Measurements from ENCODE around the gene NAALADL2. TPM values are rescaled to one million over a fixed set of nuclear protein-coding genes. Genes with fewer than 3 reads are reported as not detected.

NAALADL2 gene
- total RNA-seq, 1 experiment from 2014 or later = 12.8 TPM

GRCh38 chr3:174938102-174938501 is 79.0 kb downstream of the NAALADL2 start:
- ChIA-PET POLR2A (ENCODE audit: unreplicated experiment) (interaction anchor here (0.6 kb wide), 1 partner anchor 71 kb away, joined by 5 read pairs; no protein-coding TSS in a partner anchor), CTCF (no interaction called here)
- H3F3A ChIP-seq (ENCODE audit: insufficient read depth, low read depth) = no peaks in the 10 kb centered on the region
- no peak overlapping the region for H3K4me2 ChIP-seq
- DNase-seq = no peak
- BruUV-seq (replicated peaks) = no TSS peak
- no peaks in the 10 kb centered on the region for H3K9me3 ChIP-seq (ENCODE audit: insufficient read depth, low read depth)
- H3K79me2 ChIP-seq (ENCODE audit: low read depth) = no peaks in the 10 kb centered on the region
- H3K4me1 ChIP-seq (replicated peaks; ENCODE audit: insufficient read depth) = no peaks in the 10 kb centered on the region
- no peak for TF ChIP-seq EZH2 (IDR thresholded peaks at IDR 0.05; ENCODE audit: low read depth)
- TF ChIP-seq, protein P1, sequence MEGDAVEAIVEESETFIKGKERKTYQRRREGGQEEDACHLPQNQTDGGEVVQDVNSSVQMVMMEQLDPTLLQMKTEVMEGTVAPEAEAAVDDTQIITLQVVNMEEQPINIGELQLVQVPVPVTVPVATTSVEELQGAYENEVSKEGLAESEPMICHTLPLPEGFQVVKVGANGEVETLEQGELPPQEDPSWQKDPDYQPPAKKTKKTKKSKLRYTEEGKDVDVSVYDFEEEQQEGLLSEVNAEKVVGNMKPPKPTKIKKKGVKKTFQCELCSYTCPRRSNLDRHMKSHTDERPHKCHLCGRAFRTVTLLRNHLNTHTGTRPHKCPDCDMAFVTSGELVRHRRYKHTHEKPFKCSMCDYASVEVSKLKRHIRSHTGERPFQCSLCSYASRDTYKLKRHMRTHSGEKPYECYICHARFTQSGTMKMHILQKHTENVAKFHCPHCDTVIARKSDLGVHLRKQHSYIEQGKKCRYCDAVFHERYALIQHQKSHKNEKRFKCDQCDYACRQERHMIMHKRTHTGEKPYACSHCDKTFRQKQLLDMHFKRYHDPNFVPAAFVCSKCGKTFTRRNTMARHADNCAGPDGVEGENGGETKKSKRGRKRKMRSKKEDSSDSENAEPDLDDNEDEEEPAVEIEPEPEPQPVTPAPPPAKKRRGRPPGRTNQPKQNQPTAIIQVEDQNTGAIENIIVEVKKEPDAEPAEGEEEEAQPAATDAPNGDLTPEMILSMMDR (conservative IDR thresholded peaks at IDR 0.05) = no peak
- intact Hi-C loops (cut with micrococcal nuclease; ENCODE audit: unreplicated experiment) = no loop called here
- no peaks in the 10 kb centered on the region for H3K27me3 ChIP-seq (ENCODE audit: insufficient read depth, low read depth)
- no peak overlapping the region for H3K27ac ChIP-seq
- H3K4me3 ChIP-seq = no peak overlapping the region
- H4K20me1 ChIP-seq (ENCODE audit: insufficient read depth) = no peaks in the 10 kb centered on the region
- no peak overlapping the region for H2AFZ ChIP-seq
- H3K9me2 ChIP-seq (ENCODE audit: insufficient read depth) = no peaks in the 10 kb centered on the region
- H3K36me3 ChIP-seq (ENCODE audit: low read depth) = no peaks in the 10 kb centered on the region

DNA sequence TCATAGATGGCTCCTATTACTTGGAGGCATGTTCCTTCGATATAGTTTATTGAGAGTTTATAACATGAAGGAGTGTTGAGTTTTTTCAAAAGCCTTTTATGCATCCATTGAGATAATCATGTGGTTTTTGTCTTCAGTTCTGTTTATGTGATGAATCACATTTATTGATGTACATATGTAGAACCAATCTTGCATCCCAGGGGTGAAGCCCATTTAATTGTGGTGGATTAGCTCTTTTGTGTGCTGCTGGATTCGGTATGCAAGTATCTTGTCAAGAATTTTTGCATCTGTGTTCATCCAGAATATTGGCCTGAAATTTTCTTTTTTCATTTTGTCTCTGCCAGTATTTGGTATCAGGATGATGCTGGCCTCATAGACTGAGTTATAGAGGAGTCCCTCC is 81.0 kb downstream of the NAALADL2 start:
- no peaks in the 10 kb centered on the region for H3K79me2 ChIP-seq (ENCODE audit: low read depth)
- BruUV-seq (replicated peaks) = no TSS peak
- H3K4me3 ChIP-seq = no peak overlapping the region
- no peaks in the 10 kb centered on the region for H3K9me3 ChIP-seq (ENCODE audit: insufficient read depth, low read depth)
- H3K4me1 ChIP-seq (replicated peaks; ENCODE audit: insufficient read depth) = no peaks in the 10 kb centered on the region
- no peaks in the 10 kb centered on the region for H3K27me3 ChIP-seq (ENCODE audit: insufficient read depth, low read depth)
- H3K9me2 ChIP-seq (ENCODE audit: insufficient read depth) = no peaks in the 10 kb centered on the region
- H2AFZ ChIP-seq = no peak overlapping the region
- no peaks in the 10 kb centered on the region for H4K20me1 ChIP-seq (ENCODE audit: insufficient read depth)
- ChIA-PET POLR2A (ENCODE audit: unreplicated experiment) (no interaction called here), CTCF (no interaction called here)
- H3K4me2 ChIP-seq = no peak overlapping the region
- no peak overlapping the region for H3K27ac ChIP-seq
- H3K36me3 ChIP-seq (ENCODE audit: low read depth) = no peaks in the 10 kb centered on the region
- no peaks in the 10 kb centered on the region for H3F3A ChIP-seq (ENCODE audit: insufficient read depth, low read depth)
- no peak for DNase-seq
- TF ChIP-seq, protein P1 (conservative IDR thresholded peaks at IDR 0.05) = no peak
- TF ChIP-seq EZH2 (IDR thresholded peaks at IDR 0.05; ENCODE audit: low read depth) = no peak
- intact Hi-C loops (cut with micrococcal nuclease; ENCODE audit: unreplicated experiment) = no loop called here

DNA sequence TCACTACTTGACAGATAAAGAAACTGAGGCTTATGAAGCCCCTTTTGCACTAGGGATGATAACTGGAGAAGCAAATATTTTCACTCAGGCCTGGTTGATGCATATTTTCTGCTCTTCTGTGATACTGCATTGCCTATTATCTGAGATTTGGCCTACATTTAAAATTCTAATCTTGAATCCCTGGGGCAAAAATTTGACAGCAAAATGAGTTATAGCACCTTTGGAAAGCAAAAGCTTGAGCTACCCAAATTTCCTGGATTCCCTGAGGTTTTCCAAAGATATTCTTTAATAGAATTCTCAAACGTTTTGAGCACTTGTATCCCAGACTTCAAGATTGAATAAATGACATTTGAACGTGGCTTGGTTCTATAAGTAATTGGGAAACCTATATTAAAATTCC is 86.1 kb downstream of the NAALADL2 start:
- POLR2A ChIA-PET (ENCODE audit: unreplicated experiment) = no interaction called here
- Histone ChIP-seq H3F3A (ENCODE audit: insufficient read depth, low read depth) (no peaks in the 10 kb centered on the region), H3K4me2 (no peak overlapping the region), H3K27me3 (ENCODE audit: insufficient read depth, low read depth) (no peaks in the 10 kb centered on the region), H4K20me1 (ENCODE audit: insufficient read depth) (no peaks in the 10 kb centered on the region), H3K4me1 (replicated peaks; ENCODE audit: insufficient read depth) (no peaks in the 10 kb centered on the region), H3K9me2 (ENCODE audit: insufficient read depth) (no peaks in the 10 kb centered on the region), H3K9me3 (ENCODE audit: insufficient read depth, low read depth) (peaks cover 8% of the 10 kb centered on the region; the same call in 1 of the 2 replicates), H3K36me3 (ENCODE audit: low read depth) (no peaks in the 10 kb centered on the region), H3K27ac (no peak overlapping the region), H3K79me2 (ENCODE audit: low read depth) (no peaks in the 10 kb centered on the region), H2AFZ (no peak overlapping the region), H3K4me3 (no peak overlapping the region)
- CTCF ChIA-PET = no interaction called here
- no TSS peak for BruUV-seq (replicated peaks)
- TF ChIP-seq EZH2 (IDR thresholded peaks at IDR 0.05; ENCODE audit: low read depth) = no peak
- TF ChIP-seq, protein P1 (conservative IDR thresholded peaks at IDR 0.05) = no peak
- no peak for DNase-seq
- intact Hi-C loops (cut with micrococcal nuclease; ENCODE audit: unreplicated experiment) = no loop called here
